Measurements from ENCODE around the gene LRRC74B.

- TF ChIP-seq CTCF (IDR thresholded peaks at IDR 0.05; ENCODE audit: poor library complexity) (no peak), EZH2phosphoT487 (IDR thresholded peaks at IDR 0.05; ENCODE audit: low read depth, severe bottlenecking, unreplicated experiment) (no peak), EZH2 (IDR thresholded peaks at IDR 0.05; ENCODE audit: borderline replicate concordance) (no peak)
Observed at GRCh38 chr22:21038405-21038804, 7.3 kb upstream of the LRRC74B start.

Data from hepatocyte (in vitro differentiated cells).